ENCODE data around the gene TRIM2.

TRIM2 gene

DNA sequence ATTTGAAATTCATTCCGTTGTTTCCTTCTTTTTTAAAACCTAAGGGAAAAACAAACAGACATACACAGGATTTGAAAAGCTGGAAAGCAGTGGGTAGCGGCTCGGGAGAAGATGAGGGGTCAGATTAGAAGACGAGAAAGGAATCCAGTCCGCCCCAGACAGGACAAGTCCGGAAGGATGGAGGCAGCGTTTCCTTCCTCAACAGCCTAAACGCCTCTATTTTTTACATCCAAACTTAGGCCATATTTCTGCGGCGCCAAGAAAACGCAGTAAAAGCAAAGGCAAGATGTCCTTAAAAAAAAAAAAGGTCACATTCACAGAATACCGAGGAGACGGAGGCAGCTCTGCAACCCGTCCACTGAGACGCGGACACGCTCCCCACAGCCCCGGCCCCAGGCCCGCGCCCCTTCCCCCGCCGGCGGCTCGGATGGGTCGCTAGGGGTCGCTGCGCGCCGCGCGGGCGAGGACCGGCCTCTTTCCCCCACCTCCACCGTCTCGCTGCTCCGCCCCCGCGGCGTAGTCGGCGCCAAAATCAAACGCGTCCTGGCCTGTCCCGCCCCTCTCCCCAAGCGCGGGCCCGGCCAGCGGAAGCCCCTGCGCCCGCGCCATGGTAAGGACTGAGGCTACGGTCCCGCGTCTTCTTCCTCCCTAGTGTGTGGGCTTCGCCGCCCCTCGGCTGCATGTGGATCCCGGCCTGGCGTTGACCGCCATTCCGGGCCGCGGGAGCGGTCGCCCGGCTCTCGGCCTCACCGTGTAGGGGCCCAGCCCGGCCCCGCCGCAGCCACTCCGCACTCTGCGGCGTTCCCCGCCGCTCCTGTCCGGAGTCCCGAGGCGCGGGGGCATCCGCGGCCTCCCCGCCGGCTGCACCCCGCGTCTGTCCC is 140.1 kb downstream of the TRIM2 start, which contains the start of gene MND1:
MND1 (plus strand) TSS at position 558 of the 881 bp plus-strand sequence; CDS start at position 608, 50 bp downstream.
- Histone ChIP-seq H3K4me2 (ENCODE audit: low read length) (peak within 1 kb of the TSS; percentile 60), H3K9ac (no peak within 1 kb of the TSS), H3K36me3 (ENCODE audit: control insufficient read depth, insufficient read depth, low read length) (no peaks in the 10 kb centered on the region), H3K79me2 (no peaks in the 10 kb centered on the region), H3K27ac (no peak within 1 kb of the TSS), H3K27me3 (ENCODE audit: control insufficient read depth, insufficient read depth, low read length) (no peaks in the 10 kb centered on the region), H2AFZ (peak within 1 kb of the TSS; percentile 83), H3K4me3 (ENCODE audit: low read depth, low read length) (peak within 1 kb of the TSS; percentile 67), H3K4me1 (no peaks in the 10 kb centered on the region), H3K9me3 (ENCODE audit: control insufficient read depth, low read length) (no peaks in the 10 kb centered on the region)
- TF ChIP-seq, protein P1, sequence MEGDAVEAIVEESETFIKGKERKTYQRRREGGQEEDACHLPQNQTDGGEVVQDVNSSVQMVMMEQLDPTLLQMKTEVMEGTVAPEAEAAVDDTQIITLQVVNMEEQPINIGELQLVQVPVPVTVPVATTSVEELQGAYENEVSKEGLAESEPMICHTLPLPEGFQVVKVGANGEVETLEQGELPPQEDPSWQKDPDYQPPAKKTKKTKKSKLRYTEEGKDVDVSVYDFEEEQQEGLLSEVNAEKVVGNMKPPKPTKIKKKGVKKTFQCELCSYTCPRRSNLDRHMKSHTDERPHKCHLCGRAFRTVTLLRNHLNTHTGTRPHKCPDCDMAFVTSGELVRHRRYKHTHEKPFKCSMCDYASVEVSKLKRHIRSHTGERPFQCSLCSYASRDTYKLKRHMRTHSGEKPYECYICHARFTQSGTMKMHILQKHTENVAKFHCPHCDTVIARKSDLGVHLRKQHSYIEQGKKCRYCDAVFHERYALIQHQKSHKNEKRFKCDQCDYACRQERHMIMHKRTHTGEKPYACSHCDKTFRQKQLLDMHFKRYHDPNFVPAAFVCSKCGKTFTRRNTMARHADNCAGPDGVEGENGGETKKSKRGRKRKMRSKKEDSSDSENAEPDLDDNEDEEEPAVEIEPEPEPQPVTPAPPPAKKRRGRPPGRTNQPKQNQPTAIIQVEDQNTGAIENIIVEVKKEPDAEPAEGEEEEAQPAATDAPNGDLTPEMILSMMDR (IDR thresholded peaks at IDR 0.05), result peak; percentile 83

GRCh38 chr4:153345012-153345981 is 141.1 kb downstream of the TRIM2 start:
- Histone ChIP-seq H2AFZ (peak overlapping the region; percentile 83), H3K27me3 (ENCODE audit: control insufficient read depth, insufficient read depth, low read length) (no peaks in the 10 kb centered on the region), H3K9ac (no peak overlapping the region), H3K27ac (no peak overlapping the region), H3K36me3 (ENCODE audit: control insufficient read depth, insufficient read depth, low read length) (no peaks in the 10 kb centered on the region), H3K4me2 (ENCODE audit: low read length) (peak overlapping the region; percentile 60), H3K79me2 (no peaks in the 10 kb centered on the region), H3K9me3 (ENCODE audit: control insufficient read depth, low read length) (no peaks in the 10 kb centered on the region), H3K4me3 (ENCODE audit: low read depth, low read length) (peak overlapping the region; percentile 67), H3K4me1 (no peaks in the 10 kb centered on the region)
- TF ChIP-seq, protein P1 (IDR thresholded peaks at IDR 0.05), result no peak

DNA sequence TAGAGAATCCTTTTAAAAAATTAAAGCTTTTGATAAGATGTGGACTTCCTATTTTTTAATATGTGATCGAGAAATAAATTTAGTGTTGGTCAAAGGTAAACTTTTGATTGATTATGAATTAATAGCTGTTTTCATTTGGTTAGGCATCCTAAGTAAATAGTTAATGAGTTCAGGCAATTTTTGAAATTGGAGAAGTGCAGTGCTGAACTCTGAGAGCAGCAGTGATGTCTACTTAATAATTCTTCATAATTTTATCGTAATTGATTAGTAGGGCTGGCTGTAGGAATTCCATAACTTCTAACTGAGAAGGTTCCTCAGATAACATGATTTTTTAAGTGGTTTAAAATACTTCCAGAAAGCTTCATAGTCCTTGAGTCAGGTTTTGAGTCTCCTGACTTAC is 141.8 kb downstream of the TRIM2 start:
- H3K36me3 ChIP-seq (ENCODE audit: control insufficient read depth, insufficient read depth, low read length), result no peaks in the 10 kb centered on the region
- no peak overlapping the region for H3K4me3 ChIP-seq (ENCODE audit: low read depth, low read length)
- no peak overlapping the region for H3K9ac ChIP-seq
- H3K4me1 ChIP-seq, result no peaks in the 10 kb centered on the region
- H3K27ac ChIP-seq, result no peak overlapping the region
- no peak overlapping the region for H2AFZ ChIP-seq
- H3K79me2 ChIP-seq, result no peaks in the 10 kb centered on the region
- no peaks in the 10 kb centered on the region for H3K9me3 ChIP-seq (ENCODE audit: control insufficient read depth, low read length)
- no peaks in the 10 kb centered on the region for H3K27me3 ChIP-seq (ENCODE audit: control insufficient read depth, insufficient read depth, low read length)
- no peak overlapping the region for H3K4me2 ChIP-seq (ENCODE audit: low read length)
- TF ChIP-seq, protein P1 (IDR thresholded peaks at IDR 0.05), result no peak

GRCh38 chr4:153346563-153346962 is 142.3 kb downstream of the TRIM2 start:
- Histone ChIP-seq H3K9ac (no peak overlapping the region), H2AFZ (no peak overlapping the region), H3K27me3 (ENCODE audit: control insufficient read depth, insufficient read depth, low read length) (no peaks in the 10 kb centered on the region), H3K36me3 (ENCODE audit: control insufficient read depth, insufficient read depth, low read length) (no peaks in the 10 kb centered on the region), H3K4me2 (ENCODE audit: low read length) (no peak overlapping the region), H3K4me1 (no peaks in the 10 kb centered on the region), H3K4me3 (ENCODE audit: low read depth, low read length) (no peak overlapping the region), H3K9me3 (ENCODE audit: control insufficient read depth, low read length) (no peaks in the 10 kb centered on the region), H3K27ac (no peak overlapping the region), H3K79me2 (no peaks in the 10 kb centered on the region)
- TF ChIP-seq, protein P1 (IDR thresholded peaks at IDR 0.05), result no peak
